ENCODE results near the gene BASP1. TPM values are rescaled to one million over a fixed set of nuclear protein-coding genes. Genes with fewer than 3 reads are reported as not detected.

The BASP1 gene
- polyA plus RNA-seq, 1 donor from 2014 or later = 974 TPM

DNA sequence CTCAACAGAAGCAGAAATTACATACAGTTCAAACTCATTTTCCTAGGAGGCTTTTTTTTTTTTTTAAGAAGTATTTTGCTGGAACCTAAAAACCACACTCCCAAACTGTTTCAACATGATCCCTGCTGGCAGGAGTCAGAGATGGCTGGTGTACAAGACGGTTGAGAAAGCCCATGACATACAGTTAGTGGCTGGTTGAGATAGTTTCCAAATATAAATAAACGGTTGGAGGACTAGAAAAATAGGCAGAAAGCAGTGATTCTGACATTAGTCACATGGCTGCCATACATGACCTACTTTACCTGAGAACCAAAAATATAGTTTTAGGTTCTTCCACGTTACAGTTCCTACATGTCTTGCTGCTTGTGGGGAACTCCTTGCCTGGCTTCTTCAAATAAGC, 31.7 kb upstream of the BASP1 start:
- H3K36me3 ChIP-seq (ENCODE audit: insufficient read depth, low read length) = peaks cover 4% of the 10 kb centered on the region
- H3K9ac ChIP-seq (ENCODE audit: low read length) = no peak overlapping the region
- H3K27me3 ChIP-seq (ENCODE audit: insufficient read depth, low read depth, low read length) = no peaks in the 10 kb centered on the region
- no peak overlapping the region for H3K27ac ChIP-seq (ENCODE audit: low read length)
- H3K9me3 ChIP-seq (ENCODE audit: low read length) = no peaks in the 10 kb centered on the region
- no peaks in the 10 kb centered on the region for H3K9me2 ChIP-seq (ENCODE audit: insufficient read depth, low read length)
- H3K4me3 ChIP-seq (ENCODE audit: low read length) = no peak overlapping the region
- H2AFZ ChIP-seq (ENCODE audit: low read depth, low read length) = no peak overlapping the region
- no peak overlapping the region for H3K4me2 ChIP-seq (ENCODE audit: low read length)
- TF ChIP-seq TAF1 (IDR thresholded peaks at IDR 0.05; ENCODE audit: low read depth) = no peak
- no peak for TF ChIP-seq POLR2AphosphoS5 (IDR thresholded peaks at IDR 0.05)
- TF ChIP-seq RAD21 (conservative IDR thresholded peaks at IDR 0.05) = no peak
- no peak for TF ChIP-seq EP300 (conservative IDR thresholded peaks at IDR 0.05; ENCODE audit: poor library complexity, severe bottlenecking)
- TF ChIP-seq EZH2 (IDR thresholded peaks at IDR 0.05; ENCODE audit: borderline replicate concordance, insufficient read depth, low read length, poor library complexity, severe bottlenecking) = no peak
- no peak for TF ChIP-seq MXI1 (conservative IDR thresholded peaks at IDR 0.05; ENCODE audit: poor library complexity, severe bottlenecking)
- no peak for TF ChIP-seq SMC3 (conservative IDR thresholded peaks at IDR 0.05; ENCODE audit: poor library complexity)
- TF ChIP-seq, protein P1, sequence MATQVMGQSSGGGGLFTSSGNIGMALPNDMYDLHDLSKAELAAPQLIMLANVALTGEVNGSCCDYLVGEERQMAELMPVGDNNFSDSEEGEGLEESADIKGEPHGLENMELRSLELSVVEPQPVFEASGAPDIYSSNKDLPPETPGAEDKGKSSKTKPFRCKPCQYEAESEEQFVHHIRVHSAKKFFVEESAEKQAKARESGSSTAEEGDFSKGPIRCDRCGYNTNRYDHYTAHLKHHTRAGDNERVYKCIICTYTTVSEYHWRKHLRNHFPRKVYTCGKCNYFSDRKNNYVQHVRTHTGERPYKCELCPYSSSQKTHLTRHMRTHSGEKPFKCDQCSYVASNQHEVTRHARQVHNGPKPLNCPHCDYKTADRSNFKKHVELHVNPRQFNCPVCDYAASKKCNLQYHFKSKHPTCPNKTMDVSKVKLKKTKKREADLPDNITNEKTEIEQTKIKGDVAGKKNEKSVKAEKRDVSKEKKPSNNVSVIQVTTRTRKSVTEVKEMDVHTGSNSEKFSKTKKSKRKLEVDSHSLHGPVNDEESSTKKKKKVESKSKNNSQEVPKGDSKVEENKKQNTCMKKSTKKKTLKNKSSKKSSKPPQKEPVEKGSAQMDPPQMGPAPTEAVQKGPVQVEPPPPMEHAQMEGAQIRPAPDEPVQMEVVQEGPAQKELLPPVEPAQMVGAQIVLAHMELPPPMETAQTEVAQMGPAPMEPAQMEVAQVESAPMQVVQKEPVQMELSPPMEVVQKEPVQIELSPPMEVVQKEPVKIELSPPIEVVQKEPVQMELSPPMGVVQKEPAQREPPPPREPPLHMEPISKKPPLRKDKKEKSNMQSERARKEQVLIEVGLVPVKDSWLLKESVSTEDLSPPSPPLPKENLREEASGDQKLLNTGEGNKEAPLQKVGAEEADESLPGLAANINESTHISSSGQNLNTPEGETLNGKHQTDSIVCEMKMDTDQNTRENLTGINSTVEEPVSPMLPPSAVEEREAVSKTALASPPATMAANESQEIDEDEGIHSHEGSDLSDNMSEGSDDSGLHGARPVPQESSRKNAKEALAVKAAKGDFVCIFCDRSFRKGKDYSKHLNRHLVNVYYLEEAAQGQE (IDR thresholded peaks at IDR 0.05; ENCODE audit: borderline replicate concordance) = no peak
- TF ChIP-seq, protein P2, sequence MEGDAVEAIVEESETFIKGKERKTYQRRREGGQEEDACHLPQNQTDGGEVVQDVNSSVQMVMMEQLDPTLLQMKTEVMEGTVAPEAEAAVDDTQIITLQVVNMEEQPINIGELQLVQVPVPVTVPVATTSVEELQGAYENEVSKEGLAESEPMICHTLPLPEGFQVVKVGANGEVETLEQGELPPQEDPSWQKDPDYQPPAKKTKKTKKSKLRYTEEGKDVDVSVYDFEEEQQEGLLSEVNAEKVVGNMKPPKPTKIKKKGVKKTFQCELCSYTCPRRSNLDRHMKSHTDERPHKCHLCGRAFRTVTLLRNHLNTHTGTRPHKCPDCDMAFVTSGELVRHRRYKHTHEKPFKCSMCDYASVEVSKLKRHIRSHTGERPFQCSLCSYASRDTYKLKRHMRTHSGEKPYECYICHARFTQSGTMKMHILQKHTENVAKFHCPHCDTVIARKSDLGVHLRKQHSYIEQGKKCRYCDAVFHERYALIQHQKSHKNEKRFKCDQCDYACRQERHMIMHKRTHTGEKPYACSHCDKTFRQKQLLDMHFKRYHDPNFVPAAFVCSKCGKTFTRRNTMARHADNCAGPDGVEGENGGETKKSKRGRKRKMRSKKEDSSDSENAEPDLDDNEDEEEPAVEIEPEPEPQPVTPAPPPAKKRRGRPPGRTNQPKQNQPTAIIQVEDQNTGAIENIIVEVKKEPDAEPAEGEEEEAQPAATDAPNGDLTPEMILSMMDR (IDR thresholded peaks at IDR 0.05; ENCODE audit: poor library complexity, severe bottlenecking) = no peak
- no peaks in the 10 kb centered on the region for H3K79me2 ChIP-seq (replicated peaks; ENCODE audit: insufficient read depth, low read length)
- H3F3A ChIP-seq (ENCODE audit: insufficient read depth, low read length, poor library complexity, severe bottlenecking) = no peaks in the 10 kb centered on the region
- H4K20me1 ChIP-seq (ENCODE audit: insufficient read depth) = no peaks in the 10 kb centered on the region

DNA sequence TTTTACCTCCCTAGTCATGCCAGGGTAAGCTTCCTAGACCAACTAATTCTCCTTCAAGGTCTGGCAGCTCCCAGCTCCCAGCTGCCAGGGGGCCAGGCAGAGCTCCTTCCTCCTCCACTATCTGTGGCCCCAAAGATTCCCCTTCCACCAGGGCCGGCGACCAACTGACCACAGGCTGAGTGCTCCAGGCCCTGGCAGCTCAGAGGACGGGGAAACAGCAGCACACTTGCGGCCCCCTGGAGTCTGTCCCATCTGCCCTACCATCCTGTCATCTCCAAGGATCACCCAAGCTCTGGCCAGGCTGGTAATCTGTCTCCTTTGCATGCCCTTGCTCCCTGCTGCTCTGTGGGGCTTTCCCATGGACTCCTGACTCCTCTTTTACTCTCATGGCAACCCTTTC, 31.2 kb upstream of the BASP1 start:
- Histone ChIP-seq H3K4me2 (ENCODE audit: low read length) (no peak overlapping the region), H3K9me3 (ENCODE audit: low read length) (no peaks in the 10 kb centered on the region), H3K36me3 (ENCODE audit: insufficient read depth, low read length) (no peaks in the 10 kb centered on the region), H3K79me2 (replicated peaks; ENCODE audit: insufficient read depth, low read length) (no peaks in the 10 kb centered on the region), H3K4me3 (ENCODE audit: low read length) (no peak overlapping the region), H4K20me1 (ENCODE audit: insufficient read depth) (no peaks in the 10 kb centered on the region), H3K9me2 (ENCODE audit: insufficient read depth, low read length) (no peaks in the 10 kb centered on the region), H3F3A (ENCODE audit: insufficient read depth, low read length, poor library complexity, severe bottlenecking) (no peaks in the 10 kb centered on the region), H3K27me3 (ENCODE audit: insufficient read depth, low read depth, low read length) (no peaks in the 10 kb centered on the region), H2AFZ (ENCODE audit: low read depth, low read length) (no peak overlapping the region), H3K27ac (ENCODE audit: low read length) (no peak overlapping the region), H3K9ac (ENCODE audit: low read length) (no peak overlapping the region)
- TF ChIP-seq EP300 (conservative IDR thresholded peaks at IDR 0.05; ENCODE audit: poor library complexity, severe bottlenecking) = no peak
- TF ChIP-seq, protein P1 (IDR thresholded peaks at IDR 0.05; ENCODE audit: borderline replicate concordance) = no peak
- no peak for TF ChIP-seq MXI1 (conservative IDR thresholded peaks at IDR 0.05; ENCODE audit: poor library complexity, severe bottlenecking)
- TF ChIP-seq, protein P2 (IDR thresholded peaks at IDR 0.05; ENCODE audit: poor library complexity, severe bottlenecking) = no peak

All from neural cell (in vitro differentiated cells).